Vagina (tissue), 2 donors: ENCODE results near the gene ZNF428. TPM values are rescaled to one million over a fixed set of nuclear protein-coding genes. Genes with fewer than 3 reads are reported as not detected.
A peak's percentile ranks its signal among the peaks of the same experiment; 100 is the strongest.

ENCODE experiments used
- DNase-seq, 2 donors: peaks; one replicate each; pipeline ENCODE4 v3.0.0-alpha.2; 2017; ENCODE audit errors: extremely low spot score in 2 of 2
- H3K27ac ChIP-seq: fragments of 200-600 bp; sonication (generic); one replicate; pipeline ENCODE4 v1.5.1; 2019
- H3K27me3 ChIP-seq: fragments of 200-600 bp; sonication (generic); one replicate; pipeline ENCODE4 v1.5.1; 2019
- H3K36me3 ChIP-seq, 2 donors: fragments of 200-600 bp; sonication (generic); one replicate each; pipeline ENCODE4 v1.5.1; 2017 to 2019
- H3K4me1 ChIP-seq: fragments of 200-600 bp; sonication (generic); one replicate; pipeline ENCODE4 v1.5.1; 2019
- H3K4me3 ChIP-seq, 2 donors: fragments of 200-600 bp; sonication (generic); 1 replicate in 1 of 2; 2 replicates in 1 of 2; pipeline ENCODE4 v1.5.1; 2016 to 2019
- H3K9me3 ChIP-seq: fragments of 200-600 bp; sonication (generic); one replicate; pipeline ENCODE4 v1.5.1; 2019
- POLR2A ChIP-seq, 2 donors: fragments of 450-650 bp; IDR thresholded peaks; one replicate each; pipeline ENCODE4 v1.6.1; 2017; ENCODE audit warnings: antibody characterized with exemption in 2 of 2, mild to moderate bottlenecking in 2 of 2, moderate library complexity in 2 of 2
- POLR2AphosphoS5 ChIP-seq, 2 donors: sonication (generic); formaldehyde crosslinking; IDR thresholded peaks; one replicate each; pipeline ENCODE4 v1.9.0; 2017; ENCODE audit warnings: antibody characterized with exemption in 2 of 2, mild to moderate bottlenecking in 2 of 2, low read depth in 1 of 2; ENCODE audit not compliant: insufficient read depth in 1 of 2
- intact Hi-C: fragments of 100-400 bp; cut with DNase I; formaldehyde crosslinking; loops from one replicate; pipeline ENCODE4 v1.15.1; 2023
- total RNA-seq: library from RNA; depleted of rRNA; stranded (reverse); fragments of >200 nt; gene quantifications from one replicate; pipeline ENCODE4 v1.2.3, GENCODE V29; 2016
- TF ChIP-seq, protein P1 (sequence below), 3 experiments: fragments of 450-650 bp in 2 of 3; fragments of 200-600 bp in 1 of 3; sonication (generic) in 1 of 3; IDR thresholded peaks; one replicate each; pipeline ENCODE4 v1.5.1; 2017 to 2019; ENCODE audit warnings: antibody characterized with exemption in 3 of 3, mild to moderate bottlenecking in 2 of 3, moderate library complexity in 2 of 3

The ZNF428 gene
- total RNA-seq, 1 donor from 2014 or later: 30.9 TPM

- no peak for DNase-seq
- TF ChIP-seq POLR2AphosphoS5 (IDR thresholded peaks at IDR 0.05; ENCODE audit: insufficient read depth in 1 of 2, low read depth in 1 of 2) (no peak), POLR2A (IDR thresholded peaks at IDR 0.05) (no peak)
- TF ChIP-seq, protein P1, sequence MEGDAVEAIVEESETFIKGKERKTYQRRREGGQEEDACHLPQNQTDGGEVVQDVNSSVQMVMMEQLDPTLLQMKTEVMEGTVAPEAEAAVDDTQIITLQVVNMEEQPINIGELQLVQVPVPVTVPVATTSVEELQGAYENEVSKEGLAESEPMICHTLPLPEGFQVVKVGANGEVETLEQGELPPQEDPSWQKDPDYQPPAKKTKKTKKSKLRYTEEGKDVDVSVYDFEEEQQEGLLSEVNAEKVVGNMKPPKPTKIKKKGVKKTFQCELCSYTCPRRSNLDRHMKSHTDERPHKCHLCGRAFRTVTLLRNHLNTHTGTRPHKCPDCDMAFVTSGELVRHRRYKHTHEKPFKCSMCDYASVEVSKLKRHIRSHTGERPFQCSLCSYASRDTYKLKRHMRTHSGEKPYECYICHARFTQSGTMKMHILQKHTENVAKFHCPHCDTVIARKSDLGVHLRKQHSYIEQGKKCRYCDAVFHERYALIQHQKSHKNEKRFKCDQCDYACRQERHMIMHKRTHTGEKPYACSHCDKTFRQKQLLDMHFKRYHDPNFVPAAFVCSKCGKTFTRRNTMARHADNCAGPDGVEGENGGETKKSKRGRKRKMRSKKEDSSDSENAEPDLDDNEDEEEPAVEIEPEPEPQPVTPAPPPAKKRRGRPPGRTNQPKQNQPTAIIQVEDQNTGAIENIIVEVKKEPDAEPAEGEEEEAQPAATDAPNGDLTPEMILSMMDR (IDR thresholded peaks at IDR 0.05): no peak
- Histone ChIP-seq H3K9me3 (no peaks in the 10 kb centered on the region), H3K27me3 (no peaks in the 10 kb centered on the region), H3K27ac (peak overlapping the region; percentile 70), H3K36me3 (no peaks in the 10 kb centered on the region), H3K4me1 (peaks cover 11% of the 10 kb centered on the region), H3K4me3 (peak overlapping the region; percentile 39 to 49)
- intact Hi-C loops: no loop called here
Measured at GRCh38 chr19:43581467-43581866, 38.0 kb downstream of the ZNF428 start.

DNA sequence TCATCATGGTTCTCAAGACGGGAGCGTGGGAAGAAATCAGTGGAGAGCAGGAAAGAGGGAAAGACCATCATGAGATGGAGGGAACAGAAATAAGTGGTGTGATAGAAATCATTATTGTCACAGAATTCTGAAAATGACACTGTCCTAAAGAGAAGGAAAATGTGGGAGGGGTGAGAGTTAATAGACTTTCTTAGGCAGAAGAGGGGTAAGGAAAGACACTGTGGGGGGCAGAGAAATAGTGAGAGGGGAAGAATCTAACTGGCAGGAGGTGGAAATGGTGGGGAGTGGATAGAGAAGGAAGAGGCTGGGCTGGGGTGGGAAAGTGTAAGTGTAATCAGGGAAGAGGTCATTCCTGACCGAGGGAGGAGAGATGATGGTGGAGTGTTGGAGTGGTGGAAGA is 40.6 kb downstream of the ZNF428 start:
- intact Hi-C loops: loop anchor here (5.0 kb wide), 1 partner anchor 41 kb away; no protein-coding TSS in a partner anchor
- Histone ChIP-seq H3K4me1 (peaks cover 29% of the 10 kb centered on the region), H3K4me3 (no peak overlapping the region)

DNA sequence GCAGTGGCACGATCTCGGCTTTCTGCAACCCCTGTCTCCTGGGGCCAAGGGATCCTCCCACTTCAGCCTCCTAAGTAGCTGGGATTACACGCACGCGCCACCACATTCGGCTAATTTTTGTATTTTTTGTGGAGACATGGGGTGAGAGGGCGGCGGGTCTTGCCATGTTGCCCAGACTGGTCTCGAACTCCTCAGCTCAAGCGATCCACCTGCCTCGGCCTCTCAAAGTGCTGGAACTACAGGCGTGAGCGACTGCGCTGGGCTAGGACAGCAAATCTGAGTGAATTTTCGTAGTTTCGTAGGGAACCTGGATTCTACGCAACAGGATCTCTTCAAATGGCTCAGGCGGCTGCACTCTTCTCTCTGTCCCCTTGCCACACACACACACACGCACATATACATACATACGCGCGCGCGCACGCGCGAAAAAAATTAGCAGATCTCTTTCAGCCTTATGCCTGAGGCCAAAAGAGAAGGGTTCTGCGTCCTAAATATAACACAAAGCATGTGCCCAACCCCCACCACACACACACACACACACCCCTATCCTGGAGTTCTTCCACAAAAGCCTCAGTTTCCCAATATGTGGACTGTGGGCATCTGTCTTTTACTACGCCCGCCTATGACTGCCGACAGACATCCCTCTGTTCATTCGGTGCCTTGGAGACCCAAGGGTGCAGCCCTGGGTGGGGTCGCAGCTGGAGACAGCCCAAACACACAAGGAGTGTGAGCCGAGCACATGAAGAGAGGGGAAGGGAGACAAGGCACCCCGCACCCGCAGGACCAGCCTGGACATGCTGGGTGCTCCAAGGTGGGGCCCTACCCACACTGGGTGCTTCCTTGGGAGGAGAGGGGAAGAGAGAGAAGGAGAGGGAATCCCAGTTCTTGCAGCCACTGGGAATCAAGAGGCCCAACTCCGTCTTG is 43.2 kb downstream of the ZNF428 start:
- Histone ChIP-seq H3K27me3 (no peaks in the 10 kb centered on the region), H3K4me1 (peaks cover 22% of the 10 kb centered on the region), H3K9me3 (no peaks in the 10 kb centered on the region), H3K27ac (peak overlapping the region; percentile 80), H3K36me3 (no peaks in the 10 kb centered on the region), H3K4me3 (peak overlapping the region; percentile 39 to 71)
- no peak for DNase-seq
- TF ChIP-seq, protein P1 (IDR thresholded peaks at IDR 0.05): no peak
- TF ChIP-seq POLR2A (IDR thresholded peaks at IDR 0.05) (no peak), POLR2AphosphoS5 (IDR thresholded peaks at IDR 0.05; ENCODE audit: insufficient read depth in 1 of 2, low read depth in 1 of 2) (no peak)
- intact Hi-C loops: loop anchor here (5.0 kb wide), 1 partner anchor 39 kb away; no protein-coding TSS in a partner anchor

More for the DNA sequence above, 40.6 kb downstream of the ZNF428 start:
- H3K9me3 ChIP-seq: no peaks in the 10 kb centered on the region
- no peak overlapping the region for H3K27ac ChIP-seq
- DNase-seq: no peak
- no peaks in the 10 kb centered on the region for H3K36me3 ChIP-seq
- TF ChIP-seq POLR2A (IDR thresholded peaks at IDR 0.05) (no peak), POLR2AphosphoS5 (IDR thresholded peaks at IDR 0.05; ENCODE audit: insufficient read depth in 1 of 2, low read depth in 1 of 2) (no peak)
- TF ChIP-seq, protein P1 (IDR thresholded peaks at IDR 0.05): no peak
- H3K27me3 ChIP-seq: no peaks in the 10 kb centered on the region

DNA sequence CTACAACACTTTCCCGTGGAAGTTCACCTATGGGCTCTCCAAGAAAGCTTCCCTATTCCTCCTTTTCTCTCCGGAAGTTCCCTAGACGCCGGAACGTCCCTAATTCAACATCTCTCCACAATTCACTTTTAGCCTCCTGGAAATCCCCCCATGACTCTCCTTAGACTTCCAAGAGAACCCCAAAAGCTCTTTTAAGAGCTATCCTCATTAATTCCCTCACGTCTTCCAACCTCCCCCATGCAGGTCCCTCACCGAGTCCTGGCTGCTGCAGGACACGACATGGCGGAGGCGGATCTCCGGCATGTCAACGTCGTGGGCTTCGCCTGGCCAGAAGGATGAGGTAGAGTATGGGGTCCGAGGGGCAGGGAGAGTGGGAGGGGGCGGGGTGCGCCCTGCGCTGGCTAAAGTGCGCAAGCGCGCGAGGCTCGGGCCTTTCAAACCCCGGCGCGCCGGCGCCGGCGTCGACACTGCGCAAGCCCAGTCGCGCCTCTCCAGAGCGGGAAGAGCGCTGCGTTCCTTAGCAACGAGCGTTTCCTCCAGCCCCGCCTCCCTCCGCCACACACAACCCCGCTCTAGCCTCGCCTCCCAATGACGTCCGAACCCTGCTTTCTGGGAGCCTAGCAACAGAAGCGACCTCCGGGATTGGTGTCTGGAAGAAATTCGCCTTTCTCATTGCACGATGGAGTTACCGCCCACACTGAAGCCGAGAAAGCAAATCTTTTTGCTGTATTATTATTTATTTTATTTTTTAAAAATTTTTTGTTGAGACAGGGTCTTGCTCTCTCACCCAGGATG is 44.1 kb downstream of the ZNF428 start, which contains the start of the genes PINLYP and XRCC1:
PINLYP (plus strand) TSS at position 646 of the 795 bp plus-strand sequence. CDS start 1,391 bp downstream, outside the sequence.
XRCC1 (minus strand) TSS at position 372 of the 795 bp plus-strand sequence; CDS start at position 303, 69 bp downstream.
- Histone ChIP-seq H3K27me3 (no peaks in the 10 kb centered on the region), H3K36me3 (no peaks in the 10 kb centered on the region), H3K4me1 (peaks cover 17% of the 10 kb centered on the region), H3K4me3 (peak within 1 kb of the TSS; percentile 71 to 93), H3K27ac (peak within 1 kb of the TSS; percentile 80), H3K9me3 (no peaks in the 10 kb centered on the region)
- TF ChIP-seq POLR2AphosphoS5 (IDR thresholded peaks at IDR 0.05; ENCODE audit: insufficient read depth in 1 of 2, low read depth in 1 of 2) (peak; percentile 82 to 91), POLR2A (IDR thresholded peaks at IDR 0.05) (peak in 1 of 2 donors; percentile 13)
- TF ChIP-seq, protein P1 (IDR thresholded peaks at IDR 0.05): no peak
- intact Hi-C loops: loop anchor here (5.0 kb wide), 1 partner anchor 38 kb away; no protein-coding TSS in a partner anchor
- peak in 1 of 2 donors; percentile 98 for DNase-seq
